Activated CD8-positive, alpha-beta memory T cell treated with anti-CD3 and anti-CD28 coated beads, Interleukin-2, amount 10 ng/mL, durations not matched to agents 7 days and 5 days (primary cell): ENCODE measurements around the gene SPAG16. TPM values are rescaled to one million over a fixed set of nuclear protein-coding genes. Genes with fewer than 3 reads are reported as not detected.
"Not testable (repeated sequence)": the region's sequence is repeated elsewhere in the genome, so short reads cannot be mapped to it uniquely, and the experiment has no call there.

Experiments used
- ATAC-seq: fragments of 150-1000 bp; cut with Tn5 transposase; one replicate; pipeline ENCODE4 v1.10.0; 2021; ENCODE audit warnings: moderate library complexity
- CTCF ChIA-PET: fragments of 350-600 bp; sonication (Branson Sonifier 250); formaldehyde crosslinking; loops from one replicate; lab custom pipeline; 2021; ENCODE audit warnings: antibody characterized with exemption; lab: Charles Lee
- DNase-seq: peaks from one replicate; pipeline ENCODE4 v3.0.0-alpha.2; 2020
- H3K27ac Mint-ChIP-seq: one replicate; pipeline ENCODE4 v1.8.0; 2021; ENCODE audit warnings: mild to moderate bottlenecking, mixed read lengths
- H3K27me3 Mint-ChIP-seq: one replicate; pipeline ENCODE4 v1.8.0; 2021; ENCODE audit warnings: mixed read lengths
- H3K36me3 Mint-ChIP-seq: one replicate; pipeline ENCODE4 v1.8.0; 2021; ENCODE audit warnings: mild to moderate bottlenecking, mixed read lengths
- H3K4me1 Mint-ChIP-seq: one replicate; pipeline ENCODE4 v1.8.0; 2021; ENCODE audit warnings: mixed read lengths
- H3K4me3 Mint-ChIP-seq: one replicate; pipeline ENCODE4 v1.8.0; 2021; ENCODE audit warnings: mild to moderate bottlenecking, moderate library complexity, mixed read lengths
- H3K9me3 Mint-ChIP-seq: one replicate; pipeline ENCODE4 v1.8.0; 2022; ENCODE audit warnings: low read depth, mixed read lengths
- total RNA-seq, 2 experiments: library from RNA; stranded (reverse); gene quantifications; one replicate each; pipeline ENCODE4 v1.2.3, GENCODE V29; 2021

Gene SPAG16
- total RNA-seq, 2 experiments from 2014 or later, result 7.4 to 10.1 TPM

- H3K27me3 Mint-ChIP-seq, result no peaks in the 10 kb centered on the region
- no peaks in the 10 kb centered on the region for H3K9me3 Mint-ChIP-seq
- DNase-seq (no peak), ATAC-seq (no peak)
- H3K27ac Mint-ChIP-seq, result no peak overlapping the region
- CTCF ChIA-PET, result no interaction called here
- no peaks in the 10 kb centered on the region for H3K4me1 Mint-ChIP-seq
- no peak overlapping the region for H3K4me3 Mint-ChIP-seq
- H3K36me3 Mint-ChIP-seq, result no peaks in the 10 kb centered on the region
These were observed 394.4 kb downstream of the SPAG16 start for GRCh38 chr2:213678437-213679218.

GRCh38 chr2:213679894-213680293, 395.6 kb downstream of the SPAG16 start:
- CTCF ChIA-PET, result no interaction called here
- no peak overlapping the region for H3K4me3 Mint-ChIP-seq
- no peak overlapping the region for H3K27ac Mint-ChIP-seq
- no peaks in the 10 kb centered on the region for H3K36me3 Mint-ChIP-seq
- DNase-seq, result no peak
- no peaks in the 10 kb centered on the region for H3K4me1 Mint-ChIP-seq
- H3K9me3 Mint-ChIP-seq, result no peaks in the 10 kb centered on the region
- H3K27me3 Mint-ChIP-seq, result no peaks in the 10 kb centered on the region
- ATAC-seq, result no peak

DNA sequence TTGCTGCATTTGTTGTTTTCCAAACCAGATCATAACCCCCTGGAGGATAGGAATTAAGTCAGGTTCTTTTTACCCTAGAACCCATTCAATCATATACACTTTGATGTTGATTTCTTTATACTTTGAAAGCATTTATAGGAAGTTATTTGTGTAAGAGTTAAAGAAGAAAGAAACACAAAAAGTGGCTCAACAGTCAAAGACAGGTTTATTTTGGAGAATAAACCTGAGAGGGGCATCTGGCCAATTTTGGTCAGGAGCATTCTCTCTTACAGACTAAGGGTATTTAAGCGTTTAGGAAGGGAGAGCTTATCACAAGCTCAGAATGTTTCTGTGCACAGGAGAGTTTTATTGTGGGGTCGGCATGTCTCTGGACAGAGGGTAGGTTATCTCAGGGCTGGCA, 398.0 kb downstream of the SPAG16 start:
- CTCF ChIA-PET, result no interaction called here
- DNase-seq, result no peak
- Mint-ChIP-seq H3K36me3 (no peaks in the 10 kb centered on the region), H3K4me1 (no peaks in the 10 kb centered on the region), H3K27ac (no peak overlapping the region), H3K9me3 (no peaks in the 10 kb centered on the region), H3K4me3 (no peak overlapping the region), H3K27me3 (no peaks in the 10 kb centered on the region)
- no peak for ATAC-seq

DNA sequence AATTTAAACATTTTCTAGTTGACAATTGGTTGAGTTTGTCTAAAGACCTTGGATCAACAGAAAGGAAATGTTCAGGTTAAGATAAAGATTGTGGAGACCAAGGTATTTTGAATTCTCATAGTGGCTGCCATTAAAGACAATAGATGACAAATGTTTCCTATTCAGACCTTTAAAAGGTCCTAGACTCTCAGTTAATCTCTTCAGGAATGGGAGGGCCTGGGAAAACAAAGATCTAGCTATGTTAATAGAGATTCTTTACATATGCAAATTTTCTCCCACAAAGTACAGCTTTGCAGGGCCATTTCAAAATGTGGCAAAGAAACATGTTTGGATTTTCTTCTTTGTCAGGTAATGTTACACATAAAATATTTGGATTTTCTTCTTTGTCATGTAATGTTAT, 403.9 kb downstream of the SPAG16 start:
- DNase-seq, result no peak
- CTCF ChIA-PET, result no interaction called here
- no peak for ATAC-seq
- Mint-ChIP-seq H3K9me3 (no peaks in the 10 kb centered on the region), H3K27me3 (no peaks in the 10 kb centered on the region), H3K4me1 (no peaks in the 10 kb centered on the region), H3K27ac (no peak overlapping the region), H3K36me3 (no peaks in the 10 kb centered on the region), H3K4me3 (no peak overlapping the region)

DNA sequence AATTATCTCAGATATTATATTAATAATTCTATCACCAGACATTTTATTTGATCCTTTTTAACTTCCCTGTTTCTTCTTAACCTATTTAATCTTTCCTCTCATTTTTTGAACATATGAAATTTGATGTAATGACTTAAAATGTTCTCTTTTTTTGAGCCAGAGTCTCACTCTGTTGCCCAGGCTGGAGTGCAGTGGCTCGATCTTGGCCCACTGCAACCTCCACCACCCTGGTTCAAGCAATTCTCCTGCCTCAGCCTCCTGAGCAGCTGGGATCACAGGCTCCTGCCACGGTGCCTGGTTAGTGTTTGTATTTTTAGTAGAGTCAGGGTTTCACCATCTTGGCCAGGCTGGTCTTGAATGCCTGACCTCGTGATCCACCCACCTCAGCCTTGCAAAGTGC, 404.6 kb downstream of the SPAG16 start:
- H3K36me3 Mint-ChIP-seq, H3K4me1 Mint-ChIP-seq, H3K9me3 Mint-ChIP-seq, CTCF ChIA-PET, H3K27me3 Mint-ChIP-seq, H3K4me3 Mint-ChIP-seq, DNase-seq, ATAC-seq, H3K27ac Mint-ChIP-seq: not testable (repeated sequence)

GRCh38 chr2:213689585-213689984, 405.3 kb downstream of the SPAG16 start:
- no peaks in the 10 kb centered on the region for H3K36me3 Mint-ChIP-seq
- H3K27me3 Mint-ChIP-seq, result no peaks in the 10 kb centered on the region
- no peak for DNase-seq
- no peaks in the 10 kb centered on the region for H3K9me3 Mint-ChIP-seq
- H3K4me1 Mint-ChIP-seq, result no peaks in the 10 kb centered on the region
- H3K4me3 Mint-ChIP-seq, result no peak overlapping the region
- CTCF ChIA-PET, result no interaction called here
- no peak overlapping the region for H3K27ac Mint-ChIP-seq
- ATAC-seq, result no peak

- no peak for DNase-seq
- Mint-ChIP-seq H3K4me1 (no peaks in the 10 kb centered on the region), H3K4me3 (no peak overlapping the region), H3K27me3 (no peaks in the 10 kb centered on the region), H3K36me3 (no peaks in the 10 kb centered on the region), H3K9me3 (no peaks in the 10 kb centered on the region), H3K27ac (no peak overlapping the region)
- ATAC-seq, result no peak
- CTCF ChIA-PET, result no interaction called here
These were observed 407.1 kb downstream of the SPAG16 start for GRCh38 chr2:213691351-213691750.

- Mint-ChIP-seq H3K4me3 (no peak overlapping the region), H3K9me3 (no peaks in the 10 kb centered on the region), H3K27ac (no peak overlapping the region), H3K27me3 (no peaks in the 10 kb centered on the region), H3K4me1 (no peaks in the 10 kb centered on the region), H3K36me3 (no peaks in the 10 kb centered on the region)
- CTCF ChIA-PET, result no interaction called here
- DNase-seq (no peak), ATAC-seq (no peak)
These were observed 412.2 kb downstream of the SPAG16 start for GRCh38 chr2:213696442-213696841.

GRCh38 chr2:213701365-213701764, 417.1 kb downstream of the SPAG16 start:
- H3K9me3 Mint-ChIP-seq, H3K4me1 Mint-ChIP-seq, H3K36me3 Mint-ChIP-seq, H3K4me3 Mint-ChIP-seq, DNase-seq, H3K27ac Mint-ChIP-seq, H3K27me3 Mint-ChIP-seq, CTCF ChIA-PET, ATAC-seq: not testable (repeated sequence)

DNA sequence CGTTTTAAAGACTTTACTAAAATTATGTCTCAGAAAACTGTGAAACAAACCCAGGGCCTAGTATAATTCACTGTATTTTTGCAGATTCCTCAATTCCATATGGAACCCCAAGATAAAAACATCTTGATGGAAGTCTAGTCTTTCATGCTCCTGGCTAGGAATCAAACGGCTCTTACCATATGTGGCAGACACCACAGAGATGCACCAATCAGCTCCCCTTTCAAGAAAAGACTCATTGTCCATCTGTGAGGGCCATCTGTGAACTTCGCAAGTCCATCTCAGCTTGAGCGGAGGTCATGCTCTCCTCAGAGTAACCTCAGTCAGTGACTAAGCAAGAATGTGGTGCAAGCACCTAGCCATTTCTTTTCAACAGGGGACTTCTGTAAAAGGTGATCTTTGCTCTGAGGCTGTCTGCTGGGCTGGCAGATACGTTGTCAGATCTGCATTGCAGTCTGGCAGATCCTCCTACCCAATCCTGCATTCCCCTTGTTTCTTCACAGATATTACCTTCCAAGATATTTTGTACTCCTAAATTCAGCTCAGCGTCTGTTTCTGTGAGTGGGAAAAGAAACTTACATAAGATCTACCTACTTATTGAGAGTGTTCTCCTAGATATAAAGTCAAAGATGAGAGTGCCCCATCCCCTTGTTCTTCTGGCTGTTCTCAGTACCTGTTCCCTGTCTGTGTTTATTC, 419.3 kb downstream of the SPAG16 start:
- Mint-ChIP-seq H3K27ac (no peak overlapping the region), H3K4me1 (no peaks in the 10 kb centered on the region), H3K27me3 (no peaks in the 10 kb centered on the region), H3K9me3 (peaks cover 6% of the 10 kb centered on the region), H3K36me3 (no peaks in the 10 kb centered on the region), H3K4me3 (no peak overlapping the region)
- no peak for DNase-seq
- CTCF ChIA-PET, result no interaction called here
- ATAC-seq, result no peak

DNA sequence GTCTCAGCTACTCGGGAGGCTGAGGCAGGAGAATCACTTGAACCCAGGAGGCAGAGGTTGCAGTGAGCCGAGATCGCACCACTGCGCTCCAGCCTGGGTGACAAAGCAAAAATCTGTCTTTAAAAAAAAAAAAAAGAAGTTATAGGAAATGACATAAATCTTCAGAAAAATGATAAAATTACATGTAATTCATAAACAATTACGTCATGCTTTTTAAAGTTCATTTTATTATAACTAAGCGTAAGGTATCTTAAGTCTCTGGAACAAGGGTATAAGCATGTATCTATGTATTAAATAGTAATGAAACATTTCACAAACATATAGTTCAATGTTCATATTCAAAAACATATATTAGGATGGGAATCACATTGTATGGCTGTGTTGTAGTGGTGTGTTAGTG, 425.9 kb downstream of the SPAG16 start:
- Mint-ChIP-seq H3K27ac (no peak overlapping the region), H3K36me3 (no peaks in the 10 kb centered on the region), H3K27me3 (no peaks in the 10 kb centered on the region), H3K4me1 (no peaks in the 10 kb centered on the region), H3K4me3 (no peak overlapping the region), H3K9me3 (no peaks in the 10 kb centered on the region)
- ATAC-seq (no peak), DNase-seq (no peak)
- CTCF ChIA-PET, result no interaction called here

GRCh38 chr2:213718411-213718810, 434.1 kb downstream of the SPAG16 start:
- CTCF ChIA-PET, H3K4me3 Mint-ChIP-seq, H3K27ac Mint-ChIP-seq, H3K4me1 Mint-ChIP-seq, H3K27me3 Mint-ChIP-seq, H3K9me3 Mint-ChIP-seq, DNase-seq, ATAC-seq, H3K36me3 Mint-ChIP-seq: not testable (repeated sequence)

DNA sequence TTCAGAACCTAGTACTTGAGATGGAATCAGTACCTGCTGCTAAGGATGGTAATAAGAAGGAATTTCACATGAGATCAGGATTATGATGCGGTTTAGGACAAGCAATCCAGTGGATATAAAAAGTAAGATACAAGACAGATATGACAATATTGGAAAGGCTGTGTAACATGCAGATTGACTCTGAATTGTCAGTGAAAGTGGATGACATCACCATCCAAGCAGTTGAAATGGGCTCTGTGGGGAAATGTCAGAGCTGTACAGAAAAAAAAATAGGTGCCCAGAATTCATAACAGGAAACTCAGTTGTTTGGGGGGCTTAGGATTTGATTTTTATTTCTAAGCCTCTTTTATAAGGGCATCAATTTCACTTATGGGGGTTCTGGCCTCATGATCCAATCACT, 438.3 kb downstream of the SPAG16 start:
- CTCF ChIA-PET, result no interaction called here
- no peaks in the 10 kb centered on the region for H3K4me1 Mint-ChIP-seq
- peaks cover 1% of the 10 kb centered on the region for H3K36me3 Mint-ChIP-seq
- H3K9me3 Mint-ChIP-seq, result no peaks in the 10 kb centered on the region
- ATAC-seq, result no peak
- no peak overlapping the region for H3K4me3 Mint-ChIP-seq
- DNase-seq, result no peak
- H3K27ac Mint-ChIP-seq, result no peak overlapping the region
- no peaks in the 10 kb centered on the region for H3K27me3 Mint-ChIP-seq

DNA sequence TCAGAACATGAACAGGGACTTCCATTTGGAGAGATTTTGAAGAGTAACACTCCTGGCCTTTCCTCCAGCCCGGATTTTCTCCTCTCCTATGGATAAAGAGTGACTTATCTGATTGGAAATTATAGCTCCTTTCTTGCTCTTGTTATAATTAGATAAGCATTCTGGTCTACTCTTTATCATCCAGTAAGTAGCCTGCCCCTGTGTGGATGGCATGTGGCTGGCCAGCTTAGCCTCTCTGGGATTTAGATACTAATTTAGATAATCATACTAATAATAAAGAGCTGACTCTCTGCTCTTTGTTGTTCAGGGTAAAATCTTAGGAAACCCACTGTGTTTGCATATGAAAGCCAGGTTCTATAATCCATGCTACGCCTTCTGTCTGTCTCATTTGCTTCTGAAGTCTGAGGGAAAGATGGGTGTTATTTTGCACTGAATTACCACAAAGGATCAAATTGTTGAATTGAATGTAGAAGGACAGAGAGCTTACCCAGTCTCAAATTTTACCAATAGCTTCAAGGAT, 438.8 kb downstream of the SPAG16 start:
- Mint-ChIP-seq H3K27me3 (no peaks in the 10 kb centered on the region), H3K27ac (no peak overlapping the region), H3K4me1 (no peaks in the 10 kb centered on the region), H3K36me3 (peaks cover 1% of the 10 kb centered on the region), H3K9me3 (no peaks in the 10 kb centered on the region), H3K4me3 (no peak overlapping the region)
- CTCF ChIA-PET, result no interaction called here
- ATAC-seq (no peak), DNase-seq (no peak)
